Measurements from ENCODE around the gene PARP14.

PARP14 gene

DNA sequence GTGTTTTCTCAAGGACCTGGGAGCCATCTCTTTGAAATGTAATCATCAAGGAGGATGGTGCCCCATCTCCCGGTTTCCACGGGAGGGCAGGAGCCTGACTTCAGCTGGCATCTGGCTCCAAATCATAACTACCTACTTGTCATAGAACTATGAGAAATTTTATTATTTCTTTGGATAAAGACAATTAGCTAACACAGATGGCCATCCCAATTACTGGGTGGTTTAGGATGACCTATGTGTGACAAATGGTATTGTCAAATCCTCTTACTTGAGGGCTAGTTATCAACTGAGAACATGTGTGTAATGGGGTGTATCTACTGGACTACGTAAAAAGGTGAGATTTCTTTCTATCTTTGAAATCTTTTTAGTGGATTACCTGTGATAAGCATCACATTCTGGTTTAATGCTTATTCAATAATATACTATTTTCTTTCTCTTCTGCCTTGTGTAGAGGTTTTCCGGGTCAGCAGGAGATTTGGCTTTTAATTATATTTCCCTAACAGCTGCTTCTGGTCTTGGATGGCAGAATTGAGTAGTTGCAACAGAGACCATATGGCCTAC is 15.3 kb upstream of the PARP14 start:
- Histone ChIP-seq H3K9ac (ENCODE audit: low read depth, low read length) (no peak overlapping the region), H3K4me2 (ENCODE audit: insufficient read depth, low read length) (no peak overlapping the region), H3K27ac (ENCODE audit: low read length) (no peak overlapping the region), H3K36me3 (ENCODE audit: insufficient read depth, low read length) (no peaks in the 10 kb centered on the region), H3K27me3 (ENCODE audit: insufficient read depth, low read length, poor library complexity) (no peaks in the 10 kb centered on the region), H3K9me3 (ENCODE audit: insufficient read depth, low read length, severe bottlenecking) (no peaks in the 10 kb centered on the region), H3K4me3 (ENCODE audit: low read depth in 1 of 2, low read length in 2 of 2) (no peak overlapping the region), H2AFZ (ENCODE audit: low read depth, low read length) (no peak overlapping the region), H3K79me2 (ENCODE audit: insufficient read depth, low read length) (no peaks in the 10 kb centered on the region), H3K4me1 (ENCODE audit: insufficient read depth, low read length) (no peaks in the 10 kb centered on the region), H4K20me1 (ENCODE audit: insufficient read depth, low read length) (no peaks in the 10 kb centered on the region)
- ATAC-seq (ENCODE audit: insufficient read depth, low read depth) = no peak
- no peak for TF ChIP-seq EZH2 (IDR thresholded peaks at IDR 0.05; ENCODE audit: borderline replicate concordance, low read depth, low read length, severe bottlenecking)
- TF ChIP-seq, protein P1, sequence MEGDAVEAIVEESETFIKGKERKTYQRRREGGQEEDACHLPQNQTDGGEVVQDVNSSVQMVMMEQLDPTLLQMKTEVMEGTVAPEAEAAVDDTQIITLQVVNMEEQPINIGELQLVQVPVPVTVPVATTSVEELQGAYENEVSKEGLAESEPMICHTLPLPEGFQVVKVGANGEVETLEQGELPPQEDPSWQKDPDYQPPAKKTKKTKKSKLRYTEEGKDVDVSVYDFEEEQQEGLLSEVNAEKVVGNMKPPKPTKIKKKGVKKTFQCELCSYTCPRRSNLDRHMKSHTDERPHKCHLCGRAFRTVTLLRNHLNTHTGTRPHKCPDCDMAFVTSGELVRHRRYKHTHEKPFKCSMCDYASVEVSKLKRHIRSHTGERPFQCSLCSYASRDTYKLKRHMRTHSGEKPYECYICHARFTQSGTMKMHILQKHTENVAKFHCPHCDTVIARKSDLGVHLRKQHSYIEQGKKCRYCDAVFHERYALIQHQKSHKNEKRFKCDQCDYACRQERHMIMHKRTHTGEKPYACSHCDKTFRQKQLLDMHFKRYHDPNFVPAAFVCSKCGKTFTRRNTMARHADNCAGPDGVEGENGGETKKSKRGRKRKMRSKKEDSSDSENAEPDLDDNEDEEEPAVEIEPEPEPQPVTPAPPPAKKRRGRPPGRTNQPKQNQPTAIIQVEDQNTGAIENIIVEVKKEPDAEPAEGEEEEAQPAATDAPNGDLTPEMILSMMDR (IDR thresholded peaks at IDR 0.05; ENCODE audit: borderline replicate concordance, extremely low read depth, low read length, poor library complexity, severe bottlenecking) = no peak
- DNase-seq = no peak

DNA sequence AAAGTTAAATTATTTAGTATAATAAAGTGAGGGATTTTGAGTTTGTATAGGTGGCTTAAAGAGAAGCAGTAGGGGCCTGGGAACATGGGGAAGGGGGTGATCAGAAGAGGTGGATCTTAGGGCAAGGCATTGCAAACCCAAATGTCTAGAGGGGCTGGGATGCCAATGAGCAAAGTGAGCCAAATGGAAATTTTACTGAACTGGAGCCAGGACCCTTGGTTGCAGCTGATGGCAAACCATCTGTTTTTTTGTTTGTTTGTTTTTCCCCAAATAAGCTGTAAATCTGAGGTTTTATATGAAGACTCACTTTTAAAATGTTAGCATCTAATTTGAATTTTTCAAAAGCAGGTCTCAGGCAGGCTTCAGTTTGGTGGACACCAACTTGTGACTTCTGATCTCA is 14.8 kb upstream of the PARP14 start:
- H3K4me3 ChIP-seq (ENCODE audit: low read depth in 1 of 2, low read length in 2 of 2) = no peak overlapping the region
- H3K27ac ChIP-seq (ENCODE audit: low read length) = no peak overlapping the region
- no peak overlapping the region for H2AFZ ChIP-seq (ENCODE audit: low read depth, low read length)
- no peaks in the 10 kb centered on the region for H4K20me1 ChIP-seq (ENCODE audit: insufficient read depth, low read length)
- TF ChIP-seq, protein P1 (IDR thresholded peaks at IDR 0.05; ENCODE audit: borderline replicate concordance, extremely low read depth, low read length, poor library complexity, severe bottlenecking) = no peak
- TF ChIP-seq EZH2 (IDR thresholded peaks at IDR 0.05; ENCODE audit: borderline replicate concordance, low read depth, low read length, severe bottlenecking) = no peak
- H3K79me2 ChIP-seq (ENCODE audit: insufficient read depth, low read length) = no peaks in the 10 kb centered on the region
- no peaks in the 10 kb centered on the region for H3K36me3 ChIP-seq (ENCODE audit: insufficient read depth, low read length)
- ATAC-seq (ENCODE audit: insufficient read depth, low read depth) (no peak), DNase-seq (no peak)
- no peaks in the 10 kb centered on the region for H3K9me3 ChIP-seq (ENCODE audit: insufficient read depth, low read length, severe bottlenecking)
- no peaks in the 10 kb centered on the region for H3K27me3 ChIP-seq (ENCODE audit: insufficient read depth, low read length, poor library complexity)
- H3K4me1 ChIP-seq (ENCODE audit: insufficient read depth, low read length) = no peaks in the 10 kb centered on the region
- H3K9ac ChIP-seq (ENCODE audit: low read depth, low read length) = no peak overlapping the region
- H3K4me2 ChIP-seq (ENCODE audit: insufficient read depth, low read length) = no peak overlapping the region

DNA sequence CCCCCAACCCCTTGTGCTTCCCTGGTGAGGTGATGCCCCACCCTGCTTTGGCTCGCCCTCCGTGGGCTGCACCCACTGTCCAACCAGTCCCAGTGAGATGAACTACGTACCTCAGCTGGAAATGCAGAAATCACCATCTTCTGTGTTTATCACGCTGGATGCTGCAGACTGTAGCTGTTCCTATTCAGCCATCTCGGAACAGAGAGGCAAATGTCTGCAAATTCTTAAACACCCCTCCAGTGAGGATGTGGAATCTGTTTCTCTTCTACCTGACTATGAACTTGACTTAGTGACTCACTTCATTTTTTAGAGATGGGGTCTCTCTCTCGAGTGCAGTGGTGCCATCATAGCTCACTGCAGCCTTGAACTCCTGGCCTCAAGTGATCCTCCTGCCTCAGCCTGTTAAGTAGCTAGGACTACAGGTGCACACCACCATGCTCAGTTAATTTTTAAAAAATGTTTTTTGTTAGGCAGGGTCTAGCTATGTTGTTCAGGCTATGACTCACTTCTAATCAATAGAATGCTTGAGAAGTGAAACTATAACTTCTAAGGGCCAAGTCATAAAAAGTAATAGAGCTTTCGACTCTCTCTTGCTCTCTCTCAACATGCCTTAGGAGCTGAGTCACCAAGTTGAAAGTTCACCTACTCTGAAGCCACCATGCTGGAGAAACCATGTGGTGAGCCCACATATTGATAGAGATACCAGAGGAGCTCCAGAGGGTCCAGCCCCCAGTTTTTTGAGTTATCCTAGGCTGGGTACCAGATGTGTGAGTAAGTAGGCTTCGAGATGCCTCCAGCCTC is 11.5 kb upstream of the PARP14 start:
- no peaks in the 10 kb centered on the region for H3K36me3 ChIP-seq (ENCODE audit: insufficient read depth, low read length)
- H3K9me3 ChIP-seq (ENCODE audit: insufficient read depth, low read length, severe bottlenecking) = no peaks in the 10 kb centered on the region
- no peaks in the 10 kb centered on the region for H3K4me1 ChIP-seq (ENCODE audit: insufficient read depth, low read length)
- no peaks in the 10 kb centered on the region for H4K20me1 ChIP-seq (ENCODE audit: insufficient read depth, low read length)
- TF ChIP-seq, protein P1 (IDR thresholded peaks at IDR 0.05; ENCODE audit: borderline replicate concordance, extremely low read depth, low read length, poor library complexity, severe bottlenecking) = no peak
- TF ChIP-seq EZH2 (IDR thresholded peaks at IDR 0.05; ENCODE audit: borderline replicate concordance, low read depth, low read length, severe bottlenecking) = no peak
- H2AFZ ChIP-seq (ENCODE audit: low read depth, low read length) = no peak overlapping the region
- DNase-seq (no peak), ATAC-seq (ENCODE audit: insufficient read depth, low read depth) (peak; percentile 62)
- no peak overlapping the region for H3K4me2 ChIP-seq (ENCODE audit: insufficient read depth, low read length)
- no peaks in the 10 kb centered on the region for H3K27me3 ChIP-seq (ENCODE audit: insufficient read depth, low read length, poor library complexity)
- H3K9ac ChIP-seq (ENCODE audit: low read depth, low read length) = no peak overlapping the region
- H3K4me3 ChIP-seq (ENCODE audit: low read depth in 1 of 2, low read length in 2 of 2) = no peak overlapping the region
- no peaks in the 10 kb centered on the region for H3K79me2 ChIP-seq (ENCODE audit: insufficient read depth, low read length)
- H3K27ac ChIP-seq (ENCODE audit: low read length) = no peak overlapping the region

Measured in DND-41 (cell line).